H9 (cell line): ENCODE results near the gene ENHO. TPM values are rescaled to one million over a fixed set of nuclear protein-coding genes. Genes with fewer than 3 reads are reported as not detected.

Experiments used
- DNase-seq: peaks from one replicate; pipeline ENCODE4 v3.0.0-alpha.2; 2017
- H2AFZ ChIP-seq: one replicate; pipeline ENCODE4 v1.6.1; 2013; ENCODE audit warnings: mild to moderate bottlenecking, low read length, control low read depth, moderate library complexity
- H2AK5ac ChIP-seq: 2 replicates; pipeline ENCODE4 v1.6.1; 2013; ENCODE audit warnings: low read length, control low read depth, mixed read lengths; ENCODE audit not compliant: insufficient read length
- H2BK120ac ChIP-seq: one replicate; pipeline ENCODE4 v1.6.1; 2013; ENCODE audit warnings: low read depth, mild to moderate bottlenecking, low read length, control low read depth, inconsistent platforms; ENCODE audit not compliant: poor library complexity, severe bottlenecking
- H2BK12ac ChIP-seq: 2 replicates; pipeline ENCODE4 v1.6.1; 2013; ENCODE audit warnings: low read length, control low read depth, mixed read lengths, low read depth; ENCODE audit not compliant: insufficient read length
- H2BK15ac ChIP-seq: 2 replicates; pipeline ENCODE4 v1.6.1; 2013; ENCODE audit warnings: low read depth, low read length, control low read depth
- H2BK20ac ChIP-seq: one replicate; pipeline ENCODE4 v1.6.1; 2013; ENCODE audit warnings: low read depth, mild to moderate bottlenecking, low read length, control low read depth, inconsistent platforms; ENCODE audit not compliant: poor library complexity, severe bottlenecking
- H2BK5ac ChIP-seq: 2 replicates; pipeline ENCODE4 v1.6.1; 2013; ENCODE audit warnings: low read length, control low read depth, mixed read lengths; ENCODE audit not compliant: insufficient read length
- H3K14ac ChIP-seq: 2 replicates; pipeline ENCODE4 v1.6.1; 2013; ENCODE audit warnings: low read length, control low read depth; ENCODE audit not compliant: insufficient read depth
- H3K18ac ChIP-seq: 2 replicates; pipeline ENCODE4 v1.6.1; 2013; ENCODE audit warnings: low read depth, mild to moderate bottlenecking, mixed read lengths, low read length, control low read depth; ENCODE audit not compliant: insufficient read length
- H3K23ac ChIP-seq: 2 replicates; pipeline ENCODE4 v1.6.1; 2013; ENCODE audit warnings: low read length, control low read depth, mixed read lengths, low read depth; ENCODE audit not compliant: insufficient read length
- H3K23me2 ChIP-seq: 2 replicates; pipeline ENCODE4 v1.6.1; 2013; ENCODE audit warnings: low read depth, mild to moderate bottlenecking, mixed read lengths, low read length, control low read depth; ENCODE audit not compliant: insufficient read length, poor library complexity, severe bottlenecking
- H3K27ac ChIP-seq: 2 replicates; pipeline ENCODE4 v1.5.1; 2013; ENCODE audit warnings: low read length, control low read depth, mixed read lengths, low read depth; ENCODE audit not compliant: insufficient read length
- H3K27me3 ChIP-seq: 2 replicates; pipeline ENCODE4 v1.6.1; 2013; ENCODE audit warnings: low read length, control low read depth, inconsistent platforms; ENCODE audit not compliant: insufficient read depth
- H3K4ac ChIP-seq: 2 replicates; pipeline ENCODE4 v1.6.1; 2013; ENCODE audit warnings: low read depth, mild to moderate bottlenecking, control low read depth, inconsistent platforms, low read length, moderate library complexity
- H3K4me1 ChIP-seq: 2 replicates; pipeline ENCODE4 v1.6.1; 2013; ENCODE audit warnings: low read length, control low read depth, inconsistent platforms; ENCODE audit not compliant: insufficient read depth
- H3K4me2 ChIP-seq: 2 replicates; pipeline ENCODE4 v1.6.1; 2013; ENCODE audit warnings: low read length, control low read depth, mixed read lengths; ENCODE audit not compliant: insufficient read length, insufficient read depth
- H3K56ac ChIP-seq: 2 replicates; pipeline ENCODE4 v1.6.1; 2013; ENCODE audit warnings: low read depth, mild to moderate bottlenecking, mixed read lengths, low read length, control low read depth; ENCODE audit not compliant: insufficient read length
- H3K79me1 ChIP-seq: 2 replicates; pipeline ENCODE4 v1.6.1; 2013; ENCODE audit warnings: low read depth, mild to moderate bottlenecking, moderate library complexity, low read length, control low read depth, inconsistent platforms; ENCODE audit not compliant: insufficient read depth, poor library complexity, severe bottlenecking
- H3K79me2 ChIP-seq: 2 replicates; pipeline ENCODE4 v1.6.1; 2013; ENCODE audit warnings: low read length, control low read depth, inconsistent platforms; ENCODE audit not compliant: insufficient read depth
- H3K9ac ChIP-seq: 2 replicates; pipeline ENCODE4 v1.6.1; 2013; ENCODE audit warnings: low read length, control low read depth, mixed read lengths; ENCODE audit not compliant: insufficient read length; ENCODE audit errors: extremely low read depth
- H3K9me3 ChIP-seq: one replicate; pipeline ENCODE4 v1.6.1; 2013; ENCODE audit warnings: low read depth, low read length, inconsistent platforms; ENCODE audit not compliant: control insufficient read depth
- H3T11ph ChIP-seq: one replicate; pipeline ENCODE4 v1.6.1; 2013; ENCODE audit warnings: mild to moderate bottlenecking, low read length, control low read depth, inconsistent platforms
- H4K20me1 ChIP-seq: one replicate; pipeline ENCODE4 v1.6.1; 2013; ENCODE audit not compliant: control insufficient read depth, insufficient read length, insufficient read depth
- H4K5ac ChIP-seq: 2 replicates; pipeline ENCODE4 v1.6.1; 2013; ENCODE audit warnings: low read depth, mild to moderate bottlenecking, mixed read lengths, low read length, control low read depth; ENCODE audit not compliant: insufficient read length
- H4K8ac ChIP-seq: replicated peaks from 2 replicates; pipeline ENCODE4 v1.6.1; 2013; ENCODE audit warnings: low read length, control low read depth, mixed read lengths, low read depth; ENCODE audit not compliant: insufficient read length
- H4K91ac ChIP-seq: 2 replicates; pipeline ENCODE4 v1.6.1; 2013; ENCODE audit warnings: low read depth, mild to moderate bottlenecking, moderate library complexity, mixed read lengths, low read length, control low read depth; ENCODE audit not compliant: insufficient read length
- H3K27ac Mint-ChIP-seq, 3 experiments: 2 replicates in 2 of 3; 3 replicates in 1 of 3; pipeline ENCODE4 v1.8.0; 2020 to 2021; ENCODE audit warnings: mixed read lengths in 3 of 3, mild to moderate bottlenecking in 1 of 3, moderate library complexity in 1 of 3
- H3K27me3 Mint-ChIP-seq: 2 replicates; pipeline ENCODE4 v1.8.0; 2021; ENCODE audit warnings: low read depth, mild to moderate bottlenecking, moderate library complexity, mixed read lengths
- H3K36me3 Mint-ChIP-seq, 3 experiments: 2 replicates in 2 of 3; 3 replicates in 1 of 3; pipeline ENCODE4 v1.8.0; 2020 to 2021; ENCODE audit warnings: low read depth in 3 of 3, mixed read lengths in 3 of 3; ENCODE audit not compliant: insufficient read depth in 1 of 3
- H3K4me1 Mint-ChIP-seq, 2 experiments: 2 replicates each; pipeline ENCODE4 v1.8.0; 2020; ENCODE audit warnings: mixed read lengths in 2 of 2
- H3K4me3 Mint-ChIP-seq, 2 experiments: 2 replicates in 1 of 2; 3 replicates in 1 of 2; pipeline ENCODE4 v1.8.0; 2020 to 2021; ENCODE audit warnings: mild to moderate bottlenecking in 2 of 2, mixed read lengths in 2 of 2, moderate library complexity in 1 of 2
- H3K9me3 Mint-ChIP-seq, 2 experiments: 2 replicates in 1 of 2; 3 replicates in 1 of 2; pipeline ENCODE4 v1.8.0; 2020; ENCODE audit warnings: mild to moderate bottlenecking in 2 of 2, mixed read lengths in 2 of 2, moderate library complexity in 1 of 2
- WGBS: extraction: QIAGEN DNeasy Blood & Tissue Kit; methylation state at CpG from one replicate; pipeline ENCODE4 v1.1.7; 2013; ENCODE audit warnings: missing lambda C conversion rate, low lambda C conversion rate, mixed read lengths; ENCODE audit not compliant: insufficient read length; ENCODE audit errors: extremely low coverage; 5-methylcytosine and 5-hydroxymethylcytosine counted together
- total RNA-seq: library from RNA; stranded (reverse); gene quantifications from 2 replicates; pipeline ENCODE4 v1.2.1, GENCODE V29; 2021
- TF ChIP-seq, protein P1 (sequence below): fragments of 200-600 bp; sonication (generic); conservative IDR thresholded peaks from 3 replicates; pipeline ENCODE4 v1.8.0; 2021; ENCODE audit warnings: antibody characterized with exemption, mild to moderate bottlenecking

The ENHO gene
- total RNA-seq, 1 experiment from 2014 or later = 14.5 TPM

DNA sequence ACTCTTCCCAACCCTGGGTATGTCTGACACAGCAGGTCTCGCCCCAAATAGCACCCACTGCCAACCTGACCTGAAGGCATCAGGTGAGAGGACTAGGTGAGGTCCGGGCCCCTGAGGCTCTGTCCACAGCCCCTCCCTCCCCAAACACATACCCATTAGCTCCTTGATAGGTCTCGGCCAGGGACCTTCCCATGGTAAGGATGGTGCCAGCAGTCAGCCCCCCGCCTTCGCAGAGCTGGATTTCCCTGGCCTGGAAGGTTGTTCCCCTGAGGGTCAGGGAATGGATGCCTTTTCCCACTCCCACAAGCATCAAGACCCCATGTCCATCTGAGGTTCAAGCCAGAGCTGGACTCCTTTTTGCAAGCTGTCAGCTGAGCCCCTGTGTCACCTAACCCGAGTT, 2.7 kb downstream of the ENHO start:
- H3K9me3 ChIP-seq = no peaks in the 10 kb centered on the region
- H2BK5ac ChIP-seq = no peak overlapping the region
- H3K23ac ChIP-seq = no peak overlapping the region
- H2BK15ac ChIP-seq = no peak overlapping the region
- WGBS = no CpG with 5 or more reads among the region's 6 CpGs
- peaks cover 6% of the 10 kb centered on the region; the same call in 1 of the 2 replicates for H3K4me1 ChIP-seq
- H3K27ac ChIP-seq = no peak overlapping the region
- H2BK12ac ChIP-seq = no peak overlapping the region
- Mint-ChIP-seq H3K27ac (no peak overlapping the region), H3K4me3 (no peak overlapping the region), H3K27me3 (peaks cover 39% of the 10 kb centered on the region), H3K4me1 (peaks cover 10 to 17% of the 10 kb centered on the region in 2 experiments), H3K9me3 (no peaks in the 10 kb centered on the region), H3K36me3 (peaks cover 0 to 3% (median 0%) of the 10 kb centered on the region in 3 experiments; a peak in 1 of 7 replicates)
- H4K8ac ChIP-seq = no peak overlapping the region
- no peak overlapping the region for H3K18ac ChIP-seq
- TF ChIP-seq, protein P1, sequence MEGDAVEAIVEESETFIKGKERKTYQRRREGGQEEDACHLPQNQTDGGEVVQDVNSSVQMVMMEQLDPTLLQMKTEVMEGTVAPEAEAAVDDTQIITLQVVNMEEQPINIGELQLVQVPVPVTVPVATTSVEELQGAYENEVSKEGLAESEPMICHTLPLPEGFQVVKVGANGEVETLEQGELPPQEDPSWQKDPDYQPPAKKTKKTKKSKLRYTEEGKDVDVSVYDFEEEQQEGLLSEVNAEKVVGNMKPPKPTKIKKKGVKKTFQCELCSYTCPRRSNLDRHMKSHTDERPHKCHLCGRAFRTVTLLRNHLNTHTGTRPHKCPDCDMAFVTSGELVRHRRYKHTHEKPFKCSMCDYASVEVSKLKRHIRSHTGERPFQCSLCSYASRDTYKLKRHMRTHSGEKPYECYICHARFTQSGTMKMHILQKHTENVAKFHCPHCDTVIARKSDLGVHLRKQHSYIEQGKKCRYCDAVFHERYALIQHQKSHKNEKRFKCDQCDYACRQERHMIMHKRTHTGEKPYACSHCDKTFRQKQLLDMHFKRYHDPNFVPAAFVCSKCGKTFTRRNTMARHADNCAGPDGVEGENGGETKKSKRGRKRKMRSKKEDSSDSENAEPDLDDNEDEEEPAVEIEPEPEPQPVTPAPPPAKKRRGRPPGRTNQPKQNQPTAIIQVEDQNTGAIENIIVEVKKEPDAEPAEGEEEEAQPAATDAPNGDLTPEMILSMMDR = no peak
- no peak overlapping the region for H3T11ph ChIP-seq
- no peak overlapping the region for H2BK20ac ChIP-seq
- peaks cover 10% of the 10 kb centered on the region for H3K23me2 ChIP-seq
- H3K79me2 ChIP-seq = no peaks in the 10 kb centered on the region
- no peaks in the 10 kb centered on the region; the same call in 1 of the 2 replicates for H3K27me3 ChIP-seq
- no peak overlapping the region for H3K56ac ChIP-seq
- no peak overlapping the region for H2BK120ac ChIP-seq
- H2AK5ac ChIP-seq = no peak overlapping the region
- no peak overlapping the region for H2AFZ ChIP-seq
- H4K20me1 ChIP-seq = peaks cover 4% of the 10 kb centered on the region
- no peak overlapping the region for H3K4me2 ChIP-seq
- no peak for DNase-seq
- no peak overlapping the region for H3K14ac ChIP-seq
- no peak overlapping the region for H4K5ac ChIP-seq
- H3K9ac ChIP-seq = no peak overlapping the region
- H3K4ac ChIP-seq = no peak overlapping the region
- H3K79me1 ChIP-seq = no peaks in the 10 kb centered on the region
- no peak overlapping the region for H4K91ac ChIP-seq
